Thoracic aorta (tissue), 2 donors: ENCODE measurements around the gene MTHFS. TPM values are rescaled to one million over a fixed set of nuclear protein-coding genes. Genes with fewer than 3 reads are reported as not detected.

Experiments used
- ATAC-seq: fragments of 150-250 bp; one replicate; pipeline ENCODE4 v1.8.0; 2017; ENCODE audit warnings: low read depth; ENCODE audit not compliant: insufficient number of reproducible peaks, low FRiP score
- DNase-seq: peaks from one replicate; pipeline ENCODE4 v3.0.0-alpha.2; 2020; ENCODE audit warnings: low spot score
- H3K27ac ChIP-seq, 2 donors: fragments of 200-600 bp; sonication (generic); 1 replicate in 1 of 2; 2 replicates in 1 of 2; pipeline ENCODE4 v1.5.1; 2016; ENCODE audit warnings: mild to moderate bottlenecking in 2 of 2, moderate library complexity in 2 of 2
- H3K27me3 ChIP-seq: fragments of 200-600 bp; sonication (generic); replicated peaks from 2 replicates; pipeline ENCODE4 v1.6.0; 2016; ENCODE audit warnings: mild to moderate bottlenecking; ENCODE audit not compliant: insufficient read depth
- H3K36me3 ChIP-seq: fragments of 200-600 bp; sonication (generic); one replicate; pipeline ENCODE4 v1.5.1; 2016
- H3K4me1 ChIP-seq, 2 donors: fragments of 200-600 bp; sonication (generic); 1 replicate in 1 of 2; 2 replicates in 1 of 2; pipeline versions ENCODE4 v1.5.1 to v1.6.0; 2016; ENCODE audit warnings: low read depth in 2 of 2, mild to moderate bottlenecking in 1 of 2; ENCODE audit not compliant: control insufficient read depth in 1 of 2
- H3K4me3 ChIP-seq: fragments of 200-600 bp; sonication (generic); 2 replicates; pipeline ENCODE4 v1.5.1; 2016; ENCODE audit warnings: mild to moderate bottlenecking
- H3K9me3 ChIP-seq: fragments of 200-600 bp; sonication (generic); 2 replicates; pipeline ENCODE4 v1.5.1; 2016
- total RNA-seq, 2 donors: library from RNA; depleted of rRNA; stranded (reverse); fragments of >200 nt; gene quantifications; one replicate each; pipeline versions ENCODE4 v1.1.0 to v1.2.3, GENCODE V29; 2016
- TF ChIP-seq, protein P1 (sequence below): fragments of 200-600 bp; sonication (generic); IDR thresholded peaks from one replicate; pipeline ENCODE4 v1.5.1; 2019; ENCODE audit warnings: antibody characterized with exemption

MTHFS gene
- total RNA-seq, 2 donors from 2014 or later: 6.2 to 30.6 TPM

DNA sequence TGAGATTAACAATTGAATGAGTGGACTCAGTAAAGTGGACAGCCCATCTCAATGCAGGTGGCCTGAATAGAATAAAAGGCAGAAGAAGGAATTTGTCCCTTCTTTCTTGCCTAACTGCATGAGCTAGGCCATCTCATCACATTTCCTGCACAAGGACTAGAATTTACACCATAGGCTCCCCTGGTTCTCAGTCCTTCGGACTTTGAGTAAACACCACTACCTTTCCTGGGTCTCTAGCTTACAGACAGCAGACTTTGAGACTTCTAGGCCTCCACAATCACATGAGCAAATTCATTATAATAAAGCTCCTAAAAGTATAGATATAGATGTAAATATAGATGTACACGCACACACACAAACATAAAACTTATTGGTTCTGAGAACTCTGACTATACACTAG lies 28.3 kb downstream of the MTHFS start:
- H3K36me3 ChIP-seq: no peaks in the 10 kb centered on the region
- no peaks in the 10 kb centered on the region for H3K9me3 ChIP-seq
- no peaks in the 10 kb centered on the region for H3K27me3 ChIP-seq
- H3K4me3 ChIP-seq: no peak overlapping the region
- H3K27ac ChIP-seq: no peak overlapping the region
- DNase-seq: no peak
- no peaks in the 10 kb centered on the region for H3K4me1 ChIP-seq
- no peak for ATAC-seq
- TF ChIP-seq, protein P1, sequence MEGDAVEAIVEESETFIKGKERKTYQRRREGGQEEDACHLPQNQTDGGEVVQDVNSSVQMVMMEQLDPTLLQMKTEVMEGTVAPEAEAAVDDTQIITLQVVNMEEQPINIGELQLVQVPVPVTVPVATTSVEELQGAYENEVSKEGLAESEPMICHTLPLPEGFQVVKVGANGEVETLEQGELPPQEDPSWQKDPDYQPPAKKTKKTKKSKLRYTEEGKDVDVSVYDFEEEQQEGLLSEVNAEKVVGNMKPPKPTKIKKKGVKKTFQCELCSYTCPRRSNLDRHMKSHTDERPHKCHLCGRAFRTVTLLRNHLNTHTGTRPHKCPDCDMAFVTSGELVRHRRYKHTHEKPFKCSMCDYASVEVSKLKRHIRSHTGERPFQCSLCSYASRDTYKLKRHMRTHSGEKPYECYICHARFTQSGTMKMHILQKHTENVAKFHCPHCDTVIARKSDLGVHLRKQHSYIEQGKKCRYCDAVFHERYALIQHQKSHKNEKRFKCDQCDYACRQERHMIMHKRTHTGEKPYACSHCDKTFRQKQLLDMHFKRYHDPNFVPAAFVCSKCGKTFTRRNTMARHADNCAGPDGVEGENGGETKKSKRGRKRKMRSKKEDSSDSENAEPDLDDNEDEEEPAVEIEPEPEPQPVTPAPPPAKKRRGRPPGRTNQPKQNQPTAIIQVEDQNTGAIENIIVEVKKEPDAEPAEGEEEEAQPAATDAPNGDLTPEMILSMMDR: no peak

DNA sequence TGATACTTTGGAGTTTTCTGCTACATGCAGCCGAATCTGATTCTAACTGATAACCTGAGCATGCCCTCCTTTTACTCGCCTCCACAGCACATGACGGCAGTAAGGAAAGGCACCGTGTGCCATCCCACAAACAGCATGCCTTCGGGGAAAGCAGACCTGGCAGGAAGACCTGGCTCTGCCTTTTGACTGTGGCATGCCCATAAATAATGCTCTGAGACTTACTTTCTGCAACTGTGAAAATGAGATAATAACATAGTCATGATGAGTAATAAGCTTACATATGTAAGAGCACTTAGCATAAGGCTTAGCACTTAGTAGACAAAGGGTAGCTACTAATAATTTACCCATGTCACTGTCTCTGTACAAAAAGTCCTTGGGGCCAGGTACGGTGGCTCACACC lies 32.9 kb downstream of the MTHFS start:
- Histone ChIP-seq H3K36me3 (no peaks in the 10 kb centered on the region), H3K4me3 (no peak overlapping the region), H3K27ac (no peak overlapping the region), H3K9me3 (no peaks in the 10 kb centered on the region), H3K27me3 (no peaks in the 10 kb centered on the region), H3K4me1 (no peaks in the 10 kb centered on the region)
- no peak for DNase-seq
- no peak for ATAC-seq
- TF ChIP-seq, protein P1: no peak

DNA sequence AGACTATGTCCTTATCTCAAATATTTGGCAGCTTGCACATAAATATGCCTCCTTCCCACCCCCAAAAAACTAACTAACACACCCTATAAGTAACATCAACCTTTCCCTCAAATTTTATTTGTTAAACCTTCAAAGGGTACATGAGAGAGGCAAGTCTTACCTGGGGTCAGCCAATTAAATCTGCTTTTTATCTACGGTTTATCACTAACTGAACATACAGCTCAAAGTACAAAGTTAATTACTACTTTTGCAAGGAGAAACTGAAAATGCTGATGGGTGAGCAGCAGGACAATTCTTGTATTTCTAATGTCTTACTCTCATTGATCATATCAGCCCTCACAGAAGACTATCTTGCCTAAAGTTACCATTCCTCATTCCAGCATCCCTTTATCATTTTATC lies 34.6 kb downstream of the MTHFS start:
- DNase-seq (no peak), ATAC-seq (no peak)
- H3K9me3 ChIP-seq: no peaks in the 10 kb centered on the region
- H3K27me3 ChIP-seq: no peaks in the 10 kb centered on the region
- no peak overlapping the region for H3K4me3 ChIP-seq
- TF ChIP-seq, protein P1: no peak
- no peaks in the 10 kb centered on the region for H3K4me1 ChIP-seq
- H3K36me3 ChIP-seq: no peaks in the 10 kb centered on the region
- H3K27ac ChIP-seq: no peak overlapping the region

DNA sequence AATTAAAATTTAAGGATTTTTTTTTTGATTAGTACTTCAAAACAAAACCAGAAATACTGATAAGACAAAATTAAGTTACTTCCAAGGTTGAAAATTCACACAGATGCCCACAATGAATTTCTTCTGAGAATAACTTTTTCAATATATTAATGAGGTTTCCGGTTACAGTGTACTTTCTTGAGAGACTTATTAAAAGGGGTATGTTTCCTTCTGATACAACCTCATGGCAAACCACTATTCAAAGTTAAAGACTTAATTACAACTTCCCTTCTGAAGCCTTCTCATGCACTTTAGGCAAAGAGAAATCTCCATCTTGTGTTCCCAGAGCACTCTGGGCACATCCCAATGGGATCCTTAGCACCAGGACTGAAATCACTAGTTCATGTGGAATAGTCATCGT lies 36.2 kb downstream of the MTHFS start:
- no peak for DNase-seq
- TF ChIP-seq, protein P1: no peak

DNA sequence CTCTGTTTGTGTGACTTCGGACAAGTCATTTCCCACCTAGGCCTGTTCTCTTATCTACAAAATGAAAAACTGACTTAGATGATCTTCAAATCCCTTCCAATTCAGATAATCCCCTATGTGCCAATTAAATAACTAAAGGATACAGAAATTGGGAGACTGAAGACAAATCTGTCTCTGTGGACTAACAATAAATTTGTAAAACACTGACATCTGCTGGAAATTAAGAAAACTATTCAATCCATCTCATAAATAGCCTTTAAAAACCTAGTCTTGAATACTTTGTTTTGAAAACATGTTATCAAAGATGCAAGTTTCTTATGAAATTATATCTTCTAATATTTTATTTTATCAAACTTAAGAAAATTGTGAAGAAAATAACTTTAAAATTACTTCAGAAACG lies 38.3 kb downstream of the MTHFS start:
- no peak for DNase-seq
- H3K27me3 ChIP-seq: no peaks in the 10 kb centered on the region
- no peak overlapping the region for H3K27ac ChIP-seq
- H3K9me3 ChIP-seq: no peaks in the 10 kb centered on the region
- H3K4me3 ChIP-seq: no peak overlapping the region
- no peak for ATAC-seq
- TF ChIP-seq, protein P1: no peak
- H3K4me1 ChIP-seq: no peaks in the 10 kb centered on the region
- H3K36me3 ChIP-seq: no peaks in the 10 kb centered on the region

More for the DNA sequence above, 36.2 kb downstream of the MTHFS start:
- H3K27ac ChIP-seq: no peak overlapping the region
- no peaks in the 10 kb centered on the region for H3K9me3 ChIP-seq
- H3K4me3 ChIP-seq: no peak overlapping the region
- no peaks in the 10 kb centered on the region for H3K36me3 ChIP-seq
- no peak for ATAC-seq
- no peaks in the 10 kb centered on the region for H3K27me3 ChIP-seq
- no peaks in the 10 kb centered on the region for H3K4me1 ChIP-seq
